ENCODE results near the gene SLIT3. TPM values are rescaled to one million over a fixed set of nuclear protein-coding genes. Genes with fewer than 3 reads are reported as not detected.

Gene SLIT3
- total and polyA plus RNA-seq, 9 of the 15 experiments (the other 6 are each of a cell fraction or from before 2014, with no cell fraction given), result 0.01 to 0.04 TPM; not detected in 7

- in situ Hi-C loops (cut with MboI), result no loop called here
- POLR2A ChIA-PET, result no interaction called here
- WGBS (ENCODE audit: insufficient coverage, low coverage, missing lambda C conversion rate), result 0% methylated on average over 3 of the region's 3 CpGs
- no peak for DNase-seq (ENCODE audit: extremely low read depth in 1 of 4, low spot score in 3 of 4)
- Histone ChIP-seq H2AFZ (ENCODE audit: low read depth, low read length) (no peak overlapping the region), H3K27ac (ENCODE audit: extremely low read depth, low read depth, low read length) (no peak overlapping the region), H3K36me3 (ENCODE audit: control insufficient read depth, insufficient read depth, low read length) (no peaks in the 10 kb centered on the region), H3K9me1 (ENCODE audit: control insufficient read depth, insufficient read depth, low read length) (no peaks in the 10 kb centered on the region), H4K20me1 (replicated peaks; ENCODE audit: control insufficient read depth, insufficient read depth, low read length) (no peaks in the 10 kb centered on the region), H3K79me2 (ENCODE audit: control insufficient read depth, insufficient read depth, low read length) (no peaks in the 10 kb centered on the region), H3K9me3 (replicated peaks; ENCODE audit: control insufficient read depth, insufficient read depth, low read depth, low read length) (no peaks in the 10 kb centered on the region), H3K9ac (ENCODE audit: insufficient read depth in 1 of 2, low read depth in 2 of 2, low read length in 2 of 2) (no peak overlapping the region), H3K4me2 (ENCODE audit: insufficient read depth, low read length) (no peak overlapping the region), H3K27me3 (ENCODE audit: control insufficient read depth in 2 of 2, insufficient read depth in 2 of 2, low read length in 2 of 2) (peaks cover 0 to 3% of the 10 kb centered on the region in 2 experiments; a peak in 2 of 5 replicates), H3K4me3 (no peak overlapping the region), H3K4me1 (replicated peaks in 1 of 2; ENCODE audit: control insufficient read depth in 2 of 2, insufficient read depth in 2 of 2, low read length in 2 of 2) (no peaks in the 10 kb centered on the region)
- FAIRE-seq, result no peak
- intact Hi-C loops (cut with micrococcal nuclease), result no loop called here
- no peak for TF ChIP-seq PYGO2 (tag; IDR thresholded peaks at IDR 0.05)
- CTCF ChIA-PET (ENCODE audit: low intra/inter-chr PET ratio), result no interaction called here
- no TSS peak for BruUV-seq (replicated peaks)
- ATAC-seq, result no peak
These were observed 150.8 kb downstream of the SLIT3 start for GRCh38 chr5:169150108-169150507.

- Histone ChIP-seq H4K20me1 (replicated peaks; ENCODE audit: control insufficient read depth, insufficient read depth, low read length) (no peaks in the 10 kb centered on the region), H3K36me3 (ENCODE audit: control insufficient read depth, insufficient read depth, low read length) (no peaks in the 10 kb centered on the region), H3K27ac (ENCODE audit: extremely low read depth, low read depth, low read length) (no peak overlapping the region), H3K4me1 (replicated peaks in 1 of 2; ENCODE audit: control insufficient read depth in 2 of 2, insufficient read depth in 2 of 2, low read length in 2 of 2) (no peaks in the 10 kb centered on the region), H3K4me2 (ENCODE audit: insufficient read depth, low read length) (no peak overlapping the region), H3K9me3 (replicated peaks; ENCODE audit: control insufficient read depth, insufficient read depth, low read depth, low read length) (no peaks in the 10 kb centered on the region), H3K9ac (ENCODE audit: insufficient read depth in 1 of 2, low read depth in 2 of 2, low read length in 2 of 2) (no peak overlapping the region), H3K27me3 (ENCODE audit: control insufficient read depth in 2 of 2, insufficient read depth in 2 of 2, low read length in 2 of 2) (peaks cover 3 to 8% of the 10 kb centered on the region in 2 experiments; a peak in 3 of 5 replicates), H2AFZ (ENCODE audit: low read depth, low read length) (no peak overlapping the region), H3K79me2 (ENCODE audit: control insufficient read depth, insufficient read depth, low read length) (no peaks in the 10 kb centered on the region), H3K9me1 (ENCODE audit: control insufficient read depth, insufficient read depth, low read length) (no peaks in the 10 kb centered on the region), H3K4me3 (no peak overlapping the region)
- DNase-seq (ENCODE audit: extremely low read depth in 1 of 4, low spot score in 3 of 4) (peak in 2 of 4 experiments; percentile 3 to 7), ATAC-seq (no peak), FAIRE-seq (no peak)
- BruUV-seq (replicated peaks), result no TSS peak
- TF ChIP-seq ARID3B (CRISPR knock-in tag; IDR thresholded peaks at IDR 0.05; ENCODE audit: borderline replicate concordance) (no peak), HOXB6 (CRISPR knock-in tag; IDR thresholded peaks at IDR 0.05; ENCODE audit: borderline replicate concordance) (no peak), ZNF347 (CRISPR knock-in tag; IDR thresholded peaks at IDR 0.05; ENCODE audit: low read depth) (no peak), CTCF (IDR thresholded peaks at IDR 0.05 in 2 of 3, conservative IDR thresholded peaks at IDR 0.05 in 1 of 3; ENCODE audit: insufficient read depth in 2 of 3, low read depth in 1 of 3, low read length in 3 of 3) (peak in 2 of 3 experiments; percentile 16 to 23; a peak in 2 of 6 replicates), ZBTB49 (CRISPR knock-in tag; IDR thresholded peaks at IDR 0.05; ENCODE audit: borderline replicate concordance) (no peak)
- intact Hi-C loops (cut with micrococcal nuclease) (loop anchor here (5.0 kb wide), 1 partner anchor 162 kb away; no protein-coding TSS in a partner anchor), in situ Hi-C loops (cut with MboI) (no loop called here)
- ChIA-PET POLR2A (no interaction called here), CTCF (ENCODE audit: low intra/inter-chr PET ratio) (no interaction called here)
- WGBS (ENCODE audit: insufficient coverage, low coverage, missing lambda C conversion rate), result 0% methylated on average over 4 of the region's 4 CpGs
These were observed 151.6 kb downstream of the SLIT3 start for GRCh38 chr5:169149317-169149716.
